GM18520 (cell line): Measurements from ENCODE around the gene IGFBP7.

Experiments used
- ATAC-seq: cut with Tn5 transposase; IDR thresholded peaks from one replicate; pipeline ENCODE4 v1.9.1; 2021; ENCODE audit not compliant: unreplicated experiment

The IGFBP7 gene, protein sequence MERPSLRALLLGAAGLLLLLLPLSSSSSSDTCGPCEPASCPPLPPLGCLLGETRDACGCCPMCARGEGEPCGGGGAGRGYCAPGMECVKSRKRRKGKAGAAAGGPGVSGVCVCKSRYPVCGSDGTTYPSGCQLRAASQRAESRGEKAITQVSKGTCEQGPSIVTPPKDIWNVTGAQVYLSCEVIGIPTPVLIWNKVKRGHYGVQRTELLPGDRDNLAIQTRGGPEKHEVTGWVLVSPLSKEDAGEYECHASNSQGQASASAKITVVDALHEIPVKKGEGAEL

GRCh38 chr4:57109847-57110639, at the start of gene IGFBP7:
Gene IGFBP7 (minus strand): TSS chr4:57110385. CDS start chr4:57110351, 34 bp downstream.
- ATAC-seq = peak; percentile 17

- no peak for ATAC-seq
Observed at GRCh38 chr4:57159866-57160265, 49.7 kb upstream of the IGFBP7 start.

GRCh38 chr4:57158762-57159161, 48.6 kb upstream of the IGFBP7 start:
- no peak for ATAC-seq

DNA sequence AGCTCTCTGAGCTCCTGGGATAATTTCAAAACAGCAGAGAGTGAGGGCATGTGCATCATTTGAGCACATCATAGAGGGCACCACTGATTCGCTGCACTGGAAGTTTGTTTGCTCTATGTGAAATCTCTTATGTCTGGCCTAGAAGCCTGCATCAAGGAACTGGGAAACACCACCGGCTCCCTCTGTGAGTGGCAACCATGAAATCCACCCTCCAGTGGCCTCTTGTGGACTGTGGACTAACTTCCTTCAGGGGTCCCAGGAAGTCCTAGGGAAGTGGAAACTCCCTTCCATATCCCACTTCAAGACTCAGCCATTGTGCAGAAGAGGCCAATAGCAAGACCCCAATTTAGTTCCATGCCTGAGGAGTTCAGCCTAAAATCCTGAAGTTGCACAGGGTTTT, 48.0 kb upstream of the IGFBP7 start:
- ATAC-seq = no peak

DNA sequence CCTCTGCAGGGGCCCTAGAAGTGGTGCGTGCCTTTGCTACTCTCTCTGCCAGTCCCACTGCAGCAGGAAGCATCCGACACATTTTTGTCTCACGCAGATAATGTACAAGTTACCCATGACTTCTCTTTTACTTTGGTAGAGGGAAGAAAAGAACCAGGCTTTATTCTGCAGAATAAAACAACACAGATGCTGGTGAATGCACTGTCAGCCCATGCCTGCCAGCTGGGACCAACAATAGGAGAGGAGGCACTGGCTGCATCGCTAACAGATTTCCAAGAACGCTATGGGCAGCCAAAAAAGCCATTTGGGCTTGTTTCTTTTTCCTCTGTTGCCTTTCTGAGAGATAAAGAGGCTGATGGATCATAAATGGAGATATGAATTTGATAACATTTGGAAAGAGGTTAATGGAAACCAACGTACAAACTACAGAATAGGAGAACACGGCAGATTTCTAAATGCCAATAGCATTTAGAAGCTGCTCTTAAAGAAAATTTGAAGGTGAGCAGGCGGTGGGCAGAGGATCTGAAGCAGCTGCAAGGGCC, 47.5 kb upstream of the IGFBP7 start:
- ATAC-seq = no peak

- ATAC-seq = no peak
Observed at GRCh38 chr4:57156242-57156990, 46.2 kb upstream of the IGFBP7 start.

DNA sequence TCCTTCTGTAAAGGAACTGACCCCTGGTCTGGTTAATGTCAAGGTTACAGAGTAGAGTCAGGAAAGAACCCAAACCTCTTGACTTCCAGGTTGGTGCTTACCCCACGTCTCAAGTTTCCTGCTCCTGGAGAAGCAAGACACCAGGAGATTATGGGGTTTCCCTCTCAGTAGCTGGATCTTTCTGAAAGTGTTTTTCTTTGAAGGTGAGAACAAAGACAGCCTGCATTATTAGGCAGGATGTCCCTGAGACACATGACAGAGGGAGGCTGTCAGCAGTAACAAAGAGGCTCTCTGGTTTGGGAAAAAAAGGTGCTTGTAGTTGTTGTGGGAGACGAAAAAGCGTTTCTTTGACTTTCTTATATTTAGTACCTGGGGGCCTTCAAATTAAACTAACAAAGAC, 44.7 kb upstream of the IGFBP7 start:
- no peak for ATAC-seq

DNA sequence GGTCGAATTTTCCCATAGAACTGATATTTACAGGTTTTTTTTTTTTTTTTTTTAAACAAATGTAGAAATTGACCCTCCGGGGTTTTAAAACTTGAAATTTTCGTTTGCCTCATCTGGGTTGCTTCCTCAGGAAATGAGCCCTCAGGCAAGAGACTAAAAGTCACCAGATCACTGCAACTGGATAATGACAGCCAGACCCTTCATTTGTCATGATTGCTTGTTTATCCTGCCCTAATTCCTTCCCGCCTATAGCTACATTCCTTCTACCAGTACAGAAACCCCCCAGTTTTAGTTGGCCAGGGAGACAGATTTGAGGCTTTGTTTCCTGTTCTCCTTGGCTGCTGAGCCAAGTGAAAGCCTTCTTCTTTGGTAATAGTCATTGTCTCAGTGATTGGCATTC, 44.0 kb upstream of the IGFBP7 start:
- no peak for ATAC-seq

GRCh38 chr4:57153207-57153606, 43.0 kb upstream of the IGFBP7 start:
- no peak for ATAC-seq

GRCh38 chr4:57151481-57151880, 41.3 kb upstream of the IGFBP7 start:
- ATAC-seq = no peak

DNA sequence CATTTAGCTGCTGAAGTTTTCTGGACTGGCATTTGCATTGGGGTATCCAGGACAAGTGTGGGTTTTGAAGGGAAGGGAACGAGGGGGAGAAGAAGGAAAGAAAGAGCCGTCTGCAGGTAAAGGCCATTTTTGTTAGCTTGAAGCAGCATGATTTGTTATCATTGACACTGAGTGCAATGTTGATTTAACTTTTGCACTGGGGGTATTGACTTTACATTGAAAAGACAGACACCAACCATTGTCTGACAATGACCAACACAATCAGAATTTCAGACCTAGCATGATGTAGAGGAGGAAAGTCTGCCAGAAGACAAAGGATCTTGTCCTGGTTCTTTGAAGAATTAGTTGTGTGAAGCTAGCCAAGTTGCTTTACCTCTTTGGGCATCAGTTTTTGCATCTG, 39.6 kb upstream of the IGFBP7 start:
- ATAC-seq = no peak

- ATAC-seq = no peak
Observed at GRCh38 chr4:57148831-57149505, 38.8 kb upstream of the IGFBP7 start.

DNA sequence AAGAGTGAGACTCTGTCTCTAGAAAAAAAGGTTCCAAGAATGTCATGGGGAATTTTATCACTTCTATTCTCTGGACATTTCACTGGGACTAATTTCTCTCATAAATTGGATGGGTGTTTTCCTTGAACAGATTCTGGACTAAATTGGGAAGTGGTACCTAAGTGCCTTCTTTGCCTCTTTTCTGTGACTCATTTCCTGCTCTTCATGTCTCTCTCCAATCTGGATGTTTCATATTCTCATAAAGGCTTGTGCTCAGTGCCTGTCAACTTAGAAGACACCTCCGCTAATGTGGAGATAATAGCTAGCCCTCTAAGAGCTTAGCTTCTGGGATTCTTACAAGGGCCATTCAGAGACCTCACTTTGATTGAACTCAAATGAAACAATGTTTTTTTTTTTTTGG, 38.0 kb upstream of the IGFBP7 start:
- ATAC-seq = no peak

DNA sequence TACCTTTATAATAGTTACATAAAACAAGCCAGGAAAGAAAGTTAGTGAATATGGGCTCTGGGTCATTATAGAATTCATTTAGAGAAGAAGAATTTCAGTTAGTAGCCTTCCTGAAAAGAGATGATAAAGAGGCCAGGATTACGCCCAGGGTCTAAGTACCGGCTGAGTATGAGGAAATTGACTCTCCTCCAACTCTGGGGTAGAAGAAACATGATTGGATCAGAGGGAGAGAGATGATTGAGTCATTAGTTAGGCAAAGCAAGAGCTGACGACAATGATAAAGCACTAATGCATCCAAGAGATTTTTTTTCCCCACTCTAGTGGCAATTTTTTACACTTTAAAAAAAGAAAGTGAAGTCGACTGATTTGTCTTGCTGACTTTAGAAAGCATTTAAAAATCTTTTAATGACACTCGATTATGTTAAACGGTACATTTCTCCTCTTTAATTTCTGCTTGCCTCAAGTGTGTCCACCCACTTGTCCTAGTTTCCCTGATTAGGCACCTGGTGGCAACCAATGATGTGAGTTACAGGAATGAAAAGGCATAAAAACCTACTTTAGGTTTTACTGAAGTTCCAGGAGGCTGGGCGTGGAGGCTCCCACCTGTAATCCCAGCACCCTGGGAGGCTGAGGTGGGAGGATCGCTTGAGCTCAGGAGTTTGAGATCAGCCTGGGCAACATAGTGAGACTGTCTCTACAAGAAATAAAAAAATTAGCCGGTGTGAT, 37.3 kb upstream of the IGFBP7 start:
- no peak for ATAC-seq

GRCh38 chr4:57146444-57146843, 36.3 kb upstream of the IGFBP7 start:
- no peak for ATAC-seq

DNA sequence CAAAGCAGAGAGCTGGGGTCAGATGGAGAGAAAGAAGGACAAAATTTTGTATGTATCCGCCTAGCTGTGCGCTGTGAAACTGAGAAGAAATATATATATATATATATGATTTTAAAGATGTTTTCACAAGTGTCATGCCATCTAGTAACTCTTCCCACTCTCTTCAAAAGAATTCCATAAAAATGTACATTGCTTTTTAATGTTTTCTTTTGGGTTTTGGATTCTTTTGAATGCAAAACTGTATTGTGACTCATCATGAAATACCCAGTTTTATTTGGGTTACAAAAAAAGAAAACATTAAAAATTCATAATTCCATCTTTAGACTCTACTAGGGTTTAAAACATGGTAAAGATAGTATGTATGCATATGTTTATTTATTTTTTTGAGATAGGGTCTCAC, 34.3 kb upstream of the IGFBP7 start:
- no peak for ATAC-seq

- ATAC-seq = no peak
Observed at GRCh38 chr4:57139783-57140182, 29.6 kb upstream of the IGFBP7 start.

DNA sequence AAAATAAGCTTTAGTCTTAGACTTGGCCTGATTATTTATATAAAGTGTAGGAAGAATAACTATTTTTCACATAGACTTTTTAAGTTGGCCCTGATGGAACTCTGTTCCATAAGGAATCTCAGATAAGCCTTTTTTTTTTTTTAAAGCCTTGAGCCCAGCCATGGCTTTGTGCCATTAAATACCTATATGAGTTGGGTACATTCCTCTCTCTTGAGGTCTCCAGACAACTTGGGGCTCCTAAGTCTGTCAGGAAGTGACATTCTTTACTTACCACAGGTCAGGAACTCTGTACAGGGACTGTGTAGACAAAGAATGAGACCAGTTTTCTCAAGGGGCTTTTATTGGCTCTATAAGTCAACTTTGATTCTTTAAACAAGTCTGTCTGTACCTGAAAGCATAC, 27.1 kb upstream of the IGFBP7 start:
- no peak for ATAC-seq

- no peak for ATAC-seq
Observed at GRCh38 chr4:57136281-57136680, 26.1 kb upstream of the IGFBP7 start.

- no peak for ATAC-seq
Observed at GRCh38 chr4:57132743-57133137, 22.6 kb upstream of the IGFBP7 start.
